ENCODE measurements around the gene TNFRSF1A. TPM values are rescaled to one million over a fixed set of nuclear protein-coding genes. Genes with fewer than 3 reads are reported as not detected.
A peak's percentile ranks its signal among the peaks of the same experiment; 100 is the strongest.

TNFRSF1A gene
- total and polyA plus RNA-seq, 2 of the 13 experiments (the other 11 are each of a cell fraction or from before 2014, with no cell fraction given) = 41.5 to 61.2 TPM

DNA sequence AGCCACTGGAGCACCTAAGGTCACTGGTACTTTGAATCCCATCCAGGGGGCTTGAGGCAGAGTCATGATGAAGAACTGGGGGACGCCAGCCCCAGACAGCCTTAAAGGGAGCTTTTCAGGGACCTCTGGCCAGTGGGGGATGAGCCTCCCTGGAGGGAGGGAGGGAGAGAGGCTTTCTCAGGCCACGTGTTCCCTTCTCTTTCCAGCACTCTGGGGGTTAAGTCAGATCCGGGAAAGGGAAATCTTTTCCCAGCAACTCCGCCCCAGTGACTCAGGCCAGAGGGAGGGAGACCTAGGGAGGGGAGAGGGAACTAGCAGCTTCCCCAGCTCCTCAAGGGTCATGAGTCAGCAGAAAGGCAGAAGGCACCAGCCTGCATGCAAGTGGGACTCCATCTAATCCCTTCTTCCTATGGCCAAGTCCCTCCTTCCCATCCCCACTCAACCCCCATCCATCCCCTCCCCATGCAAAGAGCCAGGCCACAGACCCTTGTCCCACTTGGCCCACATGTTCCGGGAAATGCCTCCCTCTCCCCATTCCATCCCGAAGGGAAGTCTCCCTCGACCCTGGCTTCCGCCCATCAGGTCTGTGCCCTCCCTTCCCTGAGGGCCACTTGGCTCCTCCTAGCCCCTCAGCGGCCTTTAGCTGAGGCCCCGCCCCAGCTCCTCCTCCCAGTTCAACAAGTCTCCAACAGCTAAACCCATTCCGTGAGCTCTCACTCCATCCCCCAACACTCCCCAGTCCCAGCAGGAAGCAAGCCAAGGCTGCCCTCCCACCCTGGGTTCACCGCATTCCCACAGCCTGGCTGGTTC is 5.6 kb downstream of the TNFRSF1A start (continued):
- TF ChIP-seq CENPX (CRISPR knock-in tag; IDR thresholded peaks at IDR 0.05) (no peak), GTF2F1 (IDR thresholded peaks at IDR 0.05; ENCODE audit: low read length) (no peak), SSRP1 (CRISPR knock-in tag; IDR thresholded peaks at IDR 0.05) (peak; percentile 28; the same call in 1 of the 2 replicates), ERF (CRISPR knock-in tag; IDR thresholded peaks at IDR 0.05) (peak; percentile 1; the same call in 1 of the 2 replicates), SMARCE1 (IDR thresholded peaks at IDR 0.05; ENCODE audit: borderline replicate concordance) (no peak), SALL1 (CRISPR knock-in tag; IDR thresholded peaks at IDR 0.05) (no peak; the same call in none of the 2 replicates), THYN1 (CRISPR knock-in tag; IDR thresholded peaks at IDR 0.05; ENCODE audit: borderline replicate concordance, low read depth) (no peak), IRX3 (CRISPR knock-in tag; IDR thresholded peaks at IDR 0.05; ENCODE audit: borderline replicate concordance, low read depth) (no peak), ZNF614 (CRISPR knock-in tag; IDR thresholded peaks at IDR 0.05; ENCODE audit: borderline replicate concordance) (peak; percentile 44; the same call in 1 of the 2 replicates), NFIC (IDR thresholded peaks at IDR 0.05; ENCODE audit: low read length) (no peak), GATA4 (IDR thresholded peaks at IDR 0.05; ENCODE audit: borderline replicate concordance, low read depth) (peak; percentile 16; the same call in 1 of the 2 replicates), JUNB (CRISPR knock-in tag; IDR thresholded peaks at IDR 0.05; ENCODE audit: borderline replicate concordance) (no peak), ZMYM3 (CRISPR knock-in tag; IDR thresholded peaks at IDR 0.05) (no peak), YEATS4 (CRISPR knock-in tag; IDR thresholded peaks at IDR 0.05; ENCODE audit: borderline replicate concordance) (peak; percentile 83)
- TF ChIP-seq, protein P1, sequence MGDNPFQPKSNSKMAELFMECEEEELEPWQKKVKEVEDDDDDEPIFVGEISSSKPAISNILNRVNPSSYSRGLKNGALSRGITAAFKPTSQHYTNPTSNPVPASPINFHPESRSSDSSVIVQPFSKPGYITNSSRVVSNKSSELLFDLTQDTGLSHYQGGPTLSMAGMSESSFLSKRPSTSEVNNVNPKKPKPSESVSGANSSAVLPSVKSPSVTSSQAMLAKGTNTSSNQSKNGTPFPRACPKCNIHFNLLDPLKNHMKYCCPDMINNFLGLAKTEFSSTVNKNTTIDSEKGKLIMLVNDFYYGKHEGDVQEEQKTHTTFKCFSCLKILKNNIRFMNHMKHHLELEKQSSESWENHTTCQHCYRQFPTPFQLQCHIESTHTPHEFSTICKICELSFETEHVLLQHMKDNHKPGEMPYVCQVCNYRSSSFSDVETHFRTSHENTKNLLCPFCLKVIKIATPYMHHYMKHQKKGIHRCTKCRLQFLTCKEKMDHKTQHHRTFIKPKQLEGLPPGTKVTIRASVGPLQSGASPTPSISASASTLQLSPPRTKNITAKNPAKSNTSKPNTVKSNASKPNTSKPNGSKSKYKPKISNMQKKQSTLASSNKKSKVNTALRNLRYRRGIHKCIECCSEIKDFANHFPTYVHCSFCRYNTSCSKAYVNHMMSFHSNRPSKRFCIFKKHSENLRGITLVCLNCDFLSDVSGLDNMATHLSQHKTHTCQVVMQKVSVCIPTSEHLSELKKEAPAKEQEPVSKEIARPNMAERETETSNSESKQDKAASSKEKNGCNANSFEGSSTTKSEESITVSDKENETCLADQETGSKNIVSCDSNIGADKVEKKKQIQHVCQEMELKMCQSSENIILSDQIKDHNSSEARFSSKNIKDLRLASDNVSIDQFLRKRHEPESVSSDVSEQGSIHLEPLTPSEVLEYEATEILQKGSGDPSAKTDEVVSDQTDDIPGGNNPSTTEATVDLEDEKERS (CRISPR knock-in tag; IDR thresholded peaks at IDR 0.05) = no peak; the same call in 1 of the 2 replicates
- TF ChIP-seq, protein P2, sequence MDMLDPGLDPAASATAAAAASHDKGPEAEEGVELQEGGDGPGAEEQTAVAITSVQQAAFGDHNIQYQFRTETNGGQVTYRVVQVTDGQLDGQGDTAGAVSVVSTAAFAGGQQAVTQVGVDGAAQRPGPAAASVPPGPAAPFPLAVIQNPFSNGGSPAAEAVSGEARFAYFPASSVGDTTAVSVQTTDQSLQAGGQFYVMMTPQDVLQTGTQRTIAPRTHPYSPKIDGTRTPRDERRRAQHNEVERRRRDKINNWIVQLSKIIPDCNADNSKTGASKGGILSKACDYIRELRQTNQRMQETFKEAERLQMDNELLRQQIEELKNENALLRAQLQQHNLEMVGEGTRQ (IDR thresholded peaks at IDR 0.05; ENCODE audit: low read depth, low read length) = peak; percentile 66
- TF ChIP-seq, protein P2 (CRISPR knock-in tag; IDR thresholded peaks at IDR 0.05; ENCODE audit: borderline replicate concordance) = peak; percentile 58
- TF ChIP-seq, protein P3, sequence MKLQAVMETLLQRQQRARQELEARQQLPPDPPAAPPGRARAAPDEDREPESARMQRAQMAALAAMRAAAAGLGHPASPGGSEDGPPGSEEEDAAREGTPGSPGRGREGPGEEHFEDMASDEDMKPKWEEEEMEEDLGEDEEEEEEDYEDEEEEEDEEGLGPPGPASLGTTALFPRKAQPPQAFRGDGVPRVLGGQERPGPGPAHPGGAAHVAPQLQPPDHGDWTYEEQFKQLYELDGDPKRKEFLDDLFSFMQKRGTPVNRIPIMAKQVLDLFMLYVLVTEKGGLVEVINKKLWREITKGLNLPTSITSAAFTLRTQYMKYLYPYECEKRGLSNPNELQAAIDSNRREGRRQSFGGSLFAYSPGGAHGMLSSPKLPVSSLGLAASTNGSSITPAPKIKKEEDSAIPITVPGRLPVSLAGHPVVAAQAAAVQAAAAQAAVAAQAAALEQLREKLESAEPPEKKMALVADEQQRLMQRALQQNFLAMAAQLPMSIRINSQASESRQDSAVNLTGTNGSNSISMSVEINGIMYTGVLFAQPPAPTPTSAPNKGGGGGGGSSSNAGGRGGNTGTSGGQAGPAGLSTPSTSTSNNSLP (IDR thresholded peaks at IDR 0.05; ENCODE audit: low read depth, low read length) = no peak; the same call in 1 of the 2 replicates
